ENCODE data around the gene ATP6V0B. TPM values are rescaled to one million over a fixed set of nuclear protein-coding genes. Genes with fewer than 3 reads are reported as not detected.
A peak's percentile ranks its signal among the peaks of the same experiment; 100 is the strongest.

Gene ATP6V0B
- total and polyA plus RNA-seq, 2 of the 13 experiments (the other 11 are each of a cell fraction or from before 2014, with no cell fraction given) = 157 to 161 TPM

DNA sequence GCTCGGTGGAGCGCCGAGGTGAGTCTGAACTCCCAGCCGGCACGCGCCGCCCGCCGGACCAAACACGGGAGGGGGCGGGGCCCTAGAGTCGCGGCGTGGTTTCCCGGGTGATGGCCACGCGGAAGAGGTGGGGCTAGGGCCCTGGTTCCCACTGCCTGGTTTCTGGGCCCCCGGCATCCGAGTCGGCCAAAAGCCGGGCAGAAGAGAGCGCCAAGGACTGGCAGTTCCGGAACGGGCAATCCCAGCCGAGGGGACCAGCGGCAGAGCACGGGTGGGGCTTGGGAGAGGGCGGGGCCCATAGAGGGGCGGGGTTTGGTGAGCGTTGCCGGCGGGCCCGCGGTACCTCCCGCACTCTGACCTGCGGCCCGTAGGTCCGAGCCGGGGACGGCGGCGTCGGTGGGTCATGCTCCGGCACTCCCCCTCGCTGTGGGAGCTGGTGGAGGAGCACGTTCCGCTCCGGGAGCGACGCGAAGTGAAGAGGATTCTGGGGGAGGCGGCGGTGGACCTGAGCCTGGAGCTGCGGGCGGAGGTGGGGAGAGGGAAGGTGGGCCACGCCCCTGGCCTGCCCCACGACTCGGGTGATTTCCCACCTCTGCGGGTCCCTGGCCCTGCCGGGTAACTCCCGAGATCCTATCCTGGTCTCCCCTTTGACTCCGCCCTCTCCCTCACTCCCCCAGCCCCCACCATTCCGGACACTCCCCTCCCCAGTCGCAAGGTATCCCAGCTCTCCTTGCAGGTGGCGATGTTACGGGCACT, 16.9 kb downstream of the ATP6V0B start, which contains the start of gene CCDC24 (continued):
- no peak for TF ChIP-seq HNRNPL (IDR thresholded peaks at IDR 0.05; ENCODE audit: low read depth, low read length)
- TF ChIP-seq ZNF329 (CRISPR knock-in tag; IDR thresholded peaks at IDR 0.05; ENCODE audit: low read depth) = no peak

DNA sequence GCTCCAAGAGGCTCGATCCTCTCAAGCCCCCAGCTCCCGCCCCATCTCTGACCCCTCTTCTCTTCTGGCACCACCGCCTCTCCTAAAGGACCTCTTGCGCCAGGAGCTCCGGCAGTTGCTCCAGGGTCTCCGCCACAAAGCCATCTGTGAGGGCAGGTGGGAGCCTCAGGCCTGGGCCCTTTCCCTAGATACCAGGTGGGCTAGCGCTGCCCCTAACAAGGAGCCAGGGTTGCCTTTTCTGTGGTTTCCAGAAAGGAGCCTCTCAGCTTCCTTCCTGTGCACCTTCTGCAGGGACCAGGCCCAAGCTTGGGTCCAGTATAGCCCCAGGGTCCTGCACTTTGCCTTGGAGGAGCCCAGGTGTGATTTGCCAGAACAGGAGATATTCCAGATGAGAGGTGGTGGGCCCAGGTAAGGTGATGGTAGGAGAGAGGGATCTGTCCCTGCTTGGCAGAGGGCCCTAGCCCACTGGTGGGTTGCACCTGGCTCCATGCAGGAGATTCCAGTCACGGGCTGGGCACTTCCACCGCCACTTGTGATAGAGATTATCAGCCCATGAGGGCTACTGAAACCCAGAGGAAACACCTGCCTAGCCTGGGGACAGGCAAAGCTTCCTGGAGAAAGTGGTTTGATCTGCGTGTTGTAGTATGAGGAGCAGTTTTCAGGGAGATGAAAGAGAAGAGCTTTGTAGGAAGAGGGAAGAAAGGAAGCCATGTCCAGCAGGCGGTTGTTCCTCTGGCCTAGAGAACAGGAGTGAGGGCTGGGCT, 17.7 kb downstream of the ATP6V0B start:
- POLR2A ChIA-PET = interaction anchor here (0.7 to 1.5 kb wide), 10 partner anchors 12 to 229 kb away, joined by 3 to 9 read pairs (median 3); partner anchors contain the start of genes ATP6V0B, DPH2 and SLC6A9
- no peaks in the 10 kb centered on the region for H3K9me3 ChIP-seq (ENCODE audit: low read length)
- H4K20me1 ChIP-seq (ENCODE audit: insufficient read depth, low read length) = no peaks in the 10 kb centered on the region
- BruUV-seq (replicated peaks) = no TSS peak
- no peak for FAIRE-seq
- peaks cover 62% of the 10 kb centered on the region for H3K4me1 ChIP-seq (ENCODE audit: insufficient read depth, low read length)
- no peaks in the 10 kb centered on the region for H3K79me2 ChIP-seq (ENCODE audit: insufficient read depth, low read length)
- no peak overlapping the region for H2AFZ ChIP-seq (ENCODE audit: low read length)
- H3K4me2 ChIP-seq (ENCODE audit: low read depth, low read length) = peak overlapping the region; percentile 89
- CTCF ChIA-PET (ENCODE audit: low intra/inter-chr PET ratio, low total read pairs) = interaction anchor here (0.7 kb wide), 1 partner anchor 13 kb away, joined by 3 read pairs; no protein-coding TSS in a partner anchor
- intact Hi-C loops (cut with micrococcal nuclease; ENCODE audit: unreplicated experiment) (no loop called here), in situ Hi-C loops (cut with HindIII; ENCODE audit: extremely low pct_ligation_motif_present, low pct_unique_long_range_greater_than_20kb) (no loop called here)
- no peak for DNase-seq (ENCODE audit: low spot score)
- H3K27me3 ChIP-seq (ENCODE audit: control insufficient read depth in 1 of 2, insufficient read depth in 2 of 2, low read length in 2 of 2) = no peaks in the 10 kb centered on the region
- no peak for ATAC-seq
- peak overlapping the region; percentile 52 to 77 (median 75); a peak in 5 of 6 replicates for H3K4me3 ChIP-seq (replicated peaks in 1 of 3; ENCODE audit: insufficient read depth in 1 of 3, low read depth in 2 of 3, low read length in 3 of 3)
- H3K36me3 ChIP-seq (replicated peaks in 1 of 2; ENCODE audit: control insufficient read depth in 1 of 2, insufficient read depth in 2 of 2, low read length in 2 of 2) = no peaks in the 10 kb centered on the region
- H3K27ac ChIP-seq (ENCODE audit: extremely low read length, insufficient read depth, low read length) = no peak overlapping the region
- peak overlapping the region; percentile 51; the same call in 1 of the 2 replicates for H3K9ac ChIP-seq (ENCODE audit: insufficient read depth, low read depth, low read length)
- 53% methylated on average over 11 of the region's 11 CpGs for WGBS (ENCODE audit: low lambda C conversion rate)
- TF ChIP-seq ZNF343 (CRISPR knock-in tag; IDR thresholded peaks at IDR 0.05) (no peak), ARHGAP35 (CRISPR knock-in tag; IDR thresholded peaks at IDR 0.05; ENCODE audit: borderline replicate concordance) (no peak), TOE1 (CRISPR knock-in tag; IDR thresholded peaks at IDR 0.05) (no peak), ZNF543 (CRISPR knock-in tag; IDR thresholded peaks at IDR 0.05) (0 out of 2 replicates have a peak, but pooled peaks have one; percentile 12), MTA3 (CRISPR knock-in tag; IDR thresholded peaks at IDR 0.05) (no peak), ZNF598 (CRISPR knock-in tag; IDR thresholded peaks at IDR 0.05; ENCODE audit: borderline replicate concordance) (no peak), ZNF383 (CRISPR knock-in tag; IDR thresholded peaks at IDR 0.05; ENCODE audit: borderline replicate concordance) (peak; percentile 41; the same call in 1 of the 2 replicates), ZNF652 (CRISPR knock-in tag; IDR thresholded peaks at IDR 0.05; ENCODE audit: borderline replicate concordance, low read depth) (no peak), DNMT1 (CRISPR knock-in tag; IDR thresholded peaks at IDR 0.05) (no peak), SALL1 (CRISPR knock-in tag; IDR thresholded peaks at IDR 0.05) (no peak), DR1 (CRISPR knock-in tag; IDR thresholded peaks at IDR 0.05) (no peak), POLR2G (IDR thresholded peaks at IDR 0.05; ENCODE audit: low read depth, low read length) (peak; percentile 10; the same call in 1 of the 2 replicates), ZNF839 (CRISPR knock-in tag; IDR thresholded peaks at IDR 0.05; ENCODE audit: borderline replicate concordance) (no peak), ZNF589 (CRISPR knock-in tag; conservative IDR thresholded peaks at IDR 0.05) (no peak)
- TF ChIP-seq, protein P1, sequence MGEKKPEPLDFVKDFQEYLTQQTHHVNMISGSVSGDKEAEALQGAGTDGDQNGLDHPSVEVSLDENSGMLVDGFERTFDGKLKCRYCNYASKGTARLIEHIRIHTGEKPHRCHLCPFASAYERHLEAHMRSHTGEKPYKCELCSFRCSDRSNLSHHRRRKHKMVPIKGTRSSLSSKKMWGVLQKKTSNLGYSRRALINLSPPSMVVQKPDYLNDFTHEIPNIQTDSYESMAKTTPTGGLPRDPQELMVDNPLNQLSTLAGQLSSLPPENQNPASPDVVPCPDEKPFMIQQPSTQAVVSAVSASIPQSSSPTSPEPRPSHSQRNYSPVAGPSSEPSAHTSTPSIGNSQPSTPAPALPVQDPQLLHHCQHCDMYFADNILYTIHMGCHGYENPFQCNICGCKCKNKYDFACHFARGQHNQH (CRISPR knock-in tag; IDR thresholded peaks at IDR 0.05) = no peak
- TF ChIP-seq, protein P2, sequence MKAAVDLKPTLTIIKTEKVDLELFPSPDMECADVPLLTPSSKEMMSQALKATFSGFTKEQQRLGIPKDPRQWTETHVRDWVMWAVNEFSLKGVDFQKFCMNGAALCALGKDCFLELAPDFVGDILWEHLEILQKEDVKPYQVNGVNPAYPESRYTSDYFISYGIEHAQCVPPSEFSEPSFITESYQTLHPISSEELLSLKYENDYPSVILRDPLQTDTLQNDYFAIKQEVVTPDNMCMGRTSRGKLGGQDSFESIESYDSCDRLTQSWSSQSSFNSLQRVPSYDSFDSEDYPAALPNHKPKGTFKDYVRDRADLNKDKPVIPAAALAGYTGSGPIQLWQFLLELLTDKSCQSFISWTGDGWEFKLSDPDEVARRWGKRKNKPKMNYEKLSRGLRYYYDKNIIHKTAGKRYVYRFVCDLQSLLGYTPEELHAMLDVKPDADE (CRISPR knock-in tag; IDR thresholded peaks at IDR 0.05) = no peak

Data from HepG2 (cell line).